Upper lobe of left lung (tissue), 4 donors: ENCODE data around the gene PLCG2.

Source experiments
- CTCF ChIP-seq, 6 experiments: fragments of 450-650 bp in 4 of 6; fragments of 200-600 bp in 2 of 6; sonication (generic) in 2 of 6; IDR thresholded peaks; one replicate each; pipeline ENCODE4 v1.5.1; 2016 to 2019; ENCODE audit warnings: antibody characterized with exemption in 6 of 6
- POLR2A ChIP-seq, 4 donors: fragments of 450-650 bp; IDR thresholded peaks; one replicate each; pipeline ENCODE4 v1.5.1; 2016 to 2017; ENCODE audit warnings: antibody characterized with exemption in 4 of 4, mild to moderate bottlenecking in 2 of 4

DNA sequence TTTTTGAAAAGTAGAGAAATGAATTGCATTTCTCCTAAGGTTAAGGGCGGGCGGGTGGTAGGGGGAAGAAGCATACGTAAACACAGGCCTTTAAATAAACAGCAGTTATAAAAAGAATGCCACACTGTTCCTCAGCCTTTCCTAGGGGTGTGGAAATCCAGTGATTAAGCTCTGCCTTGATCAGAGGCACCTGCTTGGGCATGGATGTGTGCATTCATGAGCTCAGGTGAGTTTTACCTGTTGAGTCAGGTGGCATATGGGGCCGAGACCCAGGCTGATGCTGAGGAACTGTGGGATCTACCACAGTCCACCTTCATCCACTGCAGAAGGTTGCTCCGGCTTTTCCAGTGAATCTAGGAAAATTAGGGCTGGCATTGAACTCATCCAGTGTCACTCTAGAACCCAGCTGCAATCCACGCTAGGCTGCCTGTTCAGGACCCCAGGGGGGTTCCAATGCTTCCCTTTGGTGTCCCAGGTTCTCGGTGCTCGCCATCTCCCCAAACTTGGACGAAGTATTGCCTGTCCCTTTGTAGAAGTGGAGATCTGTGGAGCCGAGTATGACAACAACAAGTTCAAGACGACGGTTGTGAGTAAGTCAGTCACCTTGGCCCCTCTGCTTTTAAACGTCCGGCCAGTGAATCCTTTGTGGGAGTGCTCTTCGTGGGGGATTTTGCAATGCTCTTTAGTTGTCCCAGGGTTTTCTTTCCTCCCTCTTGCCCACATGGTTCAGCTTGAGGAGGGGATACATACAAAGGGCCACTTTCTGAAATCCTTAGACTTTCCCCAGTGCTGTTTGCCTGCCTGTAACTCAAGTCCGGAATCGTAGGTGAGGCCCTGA, 159.5 kb downstream of the PLCG2 start:
- TF ChIP-seq CTCF (IDR thresholded peaks at IDR 0.05) (no peak), POLR2A (IDR thresholded peaks at IDR 0.05) (no peak)
